Lung (tissue), 12 donors: Measurements from ENCODE around the gene GXYLT2. TPM values are rescaled to one million over a fixed set of nuclear protein-coding genes. Genes with fewer than 3 reads are reported as not detected.

Experiments
- ATAC-seq: fragments of 200-7000 bp; cut with Tn5 transposase; one replicate; pipeline ENCODE4 v1.9.1; 2020; ENCODE audit warnings: moderate number of reproducible peaks; ENCODE audit not compliant: insufficient read depth, low FRiP score
- DNase-seq, 3 donors: peaks; one replicate each; pipeline ENCODE4 v3.0.0-alpha.2; 2013 to 2017
- H3K27ac ChIP-seq, 2 donors: one replicate each; pipeline ENCODE4 v1.5.1; 2013; ENCODE audit warnings: mild to moderate bottlenecking in 2 of 2, moderate library complexity in 2 of 2, control low read depth in 1 of 2, inconsistent platforms in 1 of 2, low read depth in 1 of 2, low read length in 1 of 2
- H3K27me3 ChIP-seq, 3 donors: one replicate each; pipeline ENCODE4 v1.5.1; 2013; ENCODE audit warnings: low read length in 2 of 3; ENCODE audit not compliant: control insufficient read depth in 3 of 3, insufficient read depth in 3 of 3
- H3K36me3 ChIP-seq, 4 donors: one replicate each; pipeline ENCODE4 v1.5.1; 2013; ENCODE audit warnings: low read length in 4 of 4, mild to moderate bottlenecking in 1 of 4, moderate library complexity in 1 of 4; ENCODE audit not compliant: control insufficient read depth in 4 of 4, insufficient read depth in 4 of 4
- H3K4me1 ChIP-seq, 5 donors: one replicate each; pipeline ENCODE4 v1.5.1; 2013; ENCODE audit warnings: low read length in 5 of 5, mild to moderate bottlenecking in 2 of 5, moderate library complexity in 1 of 5; ENCODE audit not compliant: control insufficient read depth in 5 of 5, insufficient read depth in 5 of 5
- H3K4me3 ChIP-seq: one replicate; pipeline ENCODE4 v1.5.1; 2013; ENCODE audit warnings: mild to moderate bottlenecking, control low read depth, moderate library complexity
- H3K9ac ChIP-seq, 2 donors: one replicate each; pipeline ENCODE4 v1.5.1; 2013; ENCODE audit warnings: low read length in 2 of 2, control low read depth in 1 of 2; ENCODE audit not compliant: insufficient read depth in 1 of 2
- H3K9me3 ChIP-seq, 4 donors: one replicate each; pipeline ENCODE4 v1.5.1; 2013; ENCODE audit warnings: low read length in 3 of 4, mild to moderate bottlenecking in 1 of 4, moderate library complexity in 1 of 4; ENCODE audit not compliant: control insufficient read depth in 4 of 4, insufficient read depth in 3 of 4
- CTCF ChIP-seq: IDR thresholded peaks from 2 replicates; pipeline ENCODE4 v1.5.1; 2012; ENCODE audit warnings: mild to moderate bottlenecking; ENCODE audit errors: control extremely low read depth, extremely low read depth
- WGBS, 2 donors: extraction: QIAGEN DNeasy Blood & Tissue Kit; methylation state at CpG; one replicate each; pipeline ENCODE4 v1.1.7; 2013; 5-methylcytosine and 5-hydroxymethylcytosine counted together
- polyA plus RNA-seq, 2 donors: library from polyadenylated mRNA; stranded (reverse); fragments of 200-250 nt; gene quantifications; one replicate each; pipeline ENCODE4 v1.2.1, GENCODE V29; 2013
- total RNA-seq, 2 donors: library from RNA; depleted of rRNA in 1 of 2; stranded (reverse); fragments of >200 nt in 1 of 2; gene quantifications; one replicate each; pipeline ENCODE4 v1.2.1, GENCODE V29; 2014 to 2021
- donor health status: control.
- donor health status: control.
- donor health status: Bipolar disorder and iron deficiency.
- donor health status: healthy.
- donor health status: DM: yes; HTN: yes; CAD: no.

Gene GXYLT2
- total and polyA plus RNA-seq, 4 donors, result 0.52 to 46.8 (median 4.8) TPM

GRCh38 chr3:72894976-72895552 lies 7.2 kb downstream of the GXYLT2 start:
- Histone ChIP-seq H3K4me1 (peaks cover 2 to 51% (median 5%) of the 10 kb centered on the region in 5 donors), H3K36me3 (no peaks in the 10 kb centered on the region), H3K9me3 (no peaks in the 10 kb centered on the region), H3K27ac (no peak overlapping the region), H3K9ac (no peak overlapping the region), H3K27me3 (no peaks in the 10 kb centered on the region), H3K4me3 (no peak overlapping the region)
- no peak for ATAC-seq
- WGBS, 2 donors, result 53 to 70% methylated on average over 5 of the region's 5 CpGs
- no peak for DNase-seq
- no peak for TF ChIP-seq CTCF

- Histone ChIP-seq H3K27me3 (no peaks in the 10 kb centered on the region), H3K27ac (no peak overlapping the region), H3K9ac (no peak overlapping the region), H3K4me1 (peaks cover 0 to 30% (median 4%) of the 10 kb centered on the region in 5 donors), H3K36me3 (no peaks in the 10 kb centered on the region), H3K9me3 (no peaks in the 10 kb centered on the region), H3K4me3 (no peak overlapping the region)
- TF ChIP-seq CTCF, result no peak
- 75 to 87% methylated on average over 4 of the region's 4 CpGs for WGBS, 2 donors
- DNase-seq (peak in 2 of 3 donors; percentile 54 to 70), ATAC-seq (no peak)
These were observed 9.3 kb downstream of the GXYLT2 start for GRCh38 chr3:72896996-72897757.

GRCh38 chr3:72897758-72898007 lies 9.8 kb downstream of the GXYLT2 start:
- Histone ChIP-seq H3K36me3 (no peaks in the 10 kb centered on the region), H3K4me3 (no peak overlapping the region), H3K27ac (no peak overlapping the region), H3K9ac (no peak overlapping the region), H3K9me3 (no peaks in the 10 kb centered on the region), H3K4me1 (peaks cover 0 to 25% (median 4%) of the 10 kb centered on the region in 5 donors), H3K27me3 (no peaks in the 10 kb centered on the region)
- ATAC-seq, result no peak
- no peak for DNase-seq
- no peak for TF ChIP-seq CTCF

GRCh38 chr3:72899349-72899765 lies 11.5 kb downstream of the GXYLT2 start:
- Histone ChIP-seq H3K4me1 (peaks cover 0 to 19% (median 2%) of the 10 kb centered on the region in 5 donors), H3K9ac (no peak overlapping the region), H3K4me3 (no peak overlapping the region), H3K9me3 (no peaks in the 10 kb centered on the region), H3K27me3 (no peaks in the 10 kb centered on the region), H3K36me3 (no peaks in the 10 kb centered on the region), H3K27ac (no peak overlapping the region)
- no peak for ATAC-seq
- WGBS, 2 donors, result 70 to 81% methylated on average over 6 of the region's 6 CpGs
- TF ChIP-seq CTCF, result no peak
- DNase-seq, result peak in 2 of 3 donors; percentile 48 to 52
